Fibroblast of mammary gland (primary cell): ENCODE measurements around the gene ERAL1.
A peak's percentile ranks its signal among the peaks of the same experiment; 100 is the strongest.

Source experiments
- DNase-seq: peaks from one replicate; pipeline ENCODE4 v3.0.0-alpha.2; 2010; ENCODE audit warnings: low read depth
- H3K4me3 ChIP-seq: 2 replicates; pipeline ENCODE4 v1.5.1; 2011; ENCODE audit warnings: low read depth, mild to moderate bottlenecking, low read length, moderate library complexity; ENCODE audit not compliant: control insufficient read depth
- CTCF ChIP-seq: conservative IDR thresholded peaks from 2 replicates; pipeline ENCODE4 v1.5.1; 2011; ENCODE audit warnings: low read depth, low read length, inconsistent platforms; ENCODE audit not compliant: control insufficient read depth, insufficient read depth

The ERAL1 gene

GRCh38 chr17:28849281-28849680 lies 5.5 kb upstream of the ERAL1 start:
- TF ChIP-seq CTCF: no peak

GRCh38 chr17:28853295-28853694 lies 1.5 kb upstream of the ERAL1 start:
- no peak for TF ChIP-seq CTCF
- no peak for DNase-seq
- H3K4me3 ChIP-seq: no peak overlapping the region

More at GRCh38 chr17:28849281-28849680, 5.5 kb upstream of the ERAL1 start:
- DNase-seq: peak; percentile 8
- no peak overlapping the region for H3K4me3 ChIP-seq

- no peak for DNase-seq
- TF ChIP-seq CTCF: no peak
- H3K4me3 ChIP-seq: peak overlapping the region; percentile 96
These were observed 492 bp downstream of the ERAL1 start for GRCh38 chr17:28855336-28855679.

- DNase-seq: no peak
- no peak overlapping the region for H3K4me3 ChIP-seq
- TF ChIP-seq CTCF: no peak
These were observed 1.3 kb downstream of the ERAL1 start for GRCh38 chr17:28856028-28856574.

GRCh38 chr17:28857905-28858800 lies 3.3 kb downstream of the ERAL1 start:
- DNase-seq: no peak
- H3K4me3 ChIP-seq: no peak overlapping the region
- TF ChIP-seq CTCF: no peak

- no peak for DNase-seq
- TF ChIP-seq CTCF: no peak
- H3K4me3 ChIP-seq: no peak overlapping the region
These were observed 4.1 kb downstream of the ERAL1 start for GRCh38 chr17:28858801-28859355.
